GM19452 (cell line): ENCODE results near the gene IL1RL1.
A peak's percentile ranks its signal among the peaks of the same experiment; 100 is the strongest.

Experiments used
- ATAC-seq: cut with Tn5 transposase; IDR thresholded peaks from one replicate; pipeline ENCODE4 v1.9.1; 2021; ENCODE audit not compliant: unreplicated experiment

Gene IL1RL1

DNA sequence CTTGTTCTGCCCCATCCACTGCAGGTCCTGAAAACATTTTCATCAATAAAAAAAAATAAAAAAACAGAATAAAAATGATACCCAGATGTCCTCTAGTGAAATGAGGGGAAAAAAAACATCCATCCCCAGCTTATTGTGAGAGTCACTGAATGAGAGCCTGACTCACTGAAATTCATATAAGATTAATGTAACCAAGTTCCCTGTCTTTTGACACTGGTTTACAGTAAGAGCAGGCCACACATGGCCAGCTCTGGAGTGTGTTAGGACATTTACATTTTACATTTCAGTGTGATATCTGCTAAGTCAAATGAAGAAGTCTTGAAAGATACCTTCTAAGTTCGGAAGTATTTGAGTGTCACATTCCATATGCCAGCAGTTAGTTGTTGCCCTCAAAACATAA is 23.1 kb downstream of the IL1RL1 start:
- no peak for ATAC-seq

DNA sequence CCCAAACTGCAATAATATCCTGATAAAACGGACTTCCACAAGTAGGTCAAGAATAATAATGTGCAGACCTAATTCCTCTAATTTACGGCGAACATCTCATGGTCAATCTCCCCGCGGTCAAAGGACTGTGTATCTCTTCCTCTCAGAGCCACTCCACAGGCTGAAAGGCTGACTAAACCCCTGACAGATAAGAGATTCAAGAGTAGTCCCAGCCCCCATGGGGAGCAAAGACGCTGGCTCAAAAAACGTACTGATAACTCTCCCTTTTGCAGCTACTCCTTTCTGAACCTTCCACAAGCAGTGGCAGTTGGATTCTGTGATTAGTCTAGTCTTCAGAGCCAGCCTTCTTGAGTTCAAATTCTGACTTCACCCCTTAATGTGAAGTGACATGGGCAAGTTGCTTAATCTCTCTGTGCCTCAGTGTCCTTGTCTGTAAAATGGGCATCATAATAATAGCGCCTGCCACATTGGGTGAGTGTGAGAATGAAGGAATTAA is 24.6 kb downstream of the IL1RL1 start:
- no peak for ATAC-seq

DNA sequence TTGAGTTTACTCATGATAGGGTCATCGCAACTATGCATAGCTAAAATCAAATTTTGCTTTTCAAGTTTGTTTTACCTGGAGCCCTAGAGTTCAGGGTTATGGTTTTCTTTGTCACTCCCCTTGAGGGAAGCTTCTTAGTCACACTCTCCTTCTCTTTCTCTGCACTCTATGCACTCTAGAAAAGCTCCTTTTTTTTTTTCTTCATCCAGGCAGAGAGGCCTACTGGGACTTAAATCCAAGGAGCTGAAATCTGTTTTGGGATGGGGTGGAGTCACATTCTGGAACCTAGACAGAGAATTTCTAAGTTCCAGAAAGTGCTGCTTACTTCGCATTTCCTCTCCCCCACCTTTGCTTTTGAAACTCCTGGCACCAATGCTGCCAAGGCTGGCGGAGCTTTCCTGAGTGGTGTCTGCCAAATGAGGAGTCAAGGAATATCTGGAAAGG is 25.2 kb downstream of the IL1RL1 start:
- ATAC-seq: no peak

DNA sequence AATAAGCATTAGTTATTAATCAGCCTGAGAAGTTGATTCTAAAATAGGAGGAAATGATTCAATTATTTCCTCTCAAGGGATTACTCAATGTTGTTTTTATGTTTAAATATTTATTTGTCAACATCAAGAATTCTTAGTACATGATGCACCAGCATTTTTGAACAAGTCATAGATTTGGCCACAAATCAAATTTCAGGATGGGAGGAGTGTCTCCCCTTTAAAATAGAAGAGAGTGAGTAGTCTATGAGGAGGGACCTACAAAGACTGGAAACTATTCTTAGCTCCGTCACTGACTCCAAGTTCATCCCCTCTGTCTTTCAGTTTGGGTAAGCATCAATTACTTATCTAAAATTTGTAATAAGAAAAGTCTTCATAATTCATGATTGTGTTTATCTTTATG is 25.6 kb downstream of the IL1RL1 start:
- no peak for ATAC-seq

DNA sequence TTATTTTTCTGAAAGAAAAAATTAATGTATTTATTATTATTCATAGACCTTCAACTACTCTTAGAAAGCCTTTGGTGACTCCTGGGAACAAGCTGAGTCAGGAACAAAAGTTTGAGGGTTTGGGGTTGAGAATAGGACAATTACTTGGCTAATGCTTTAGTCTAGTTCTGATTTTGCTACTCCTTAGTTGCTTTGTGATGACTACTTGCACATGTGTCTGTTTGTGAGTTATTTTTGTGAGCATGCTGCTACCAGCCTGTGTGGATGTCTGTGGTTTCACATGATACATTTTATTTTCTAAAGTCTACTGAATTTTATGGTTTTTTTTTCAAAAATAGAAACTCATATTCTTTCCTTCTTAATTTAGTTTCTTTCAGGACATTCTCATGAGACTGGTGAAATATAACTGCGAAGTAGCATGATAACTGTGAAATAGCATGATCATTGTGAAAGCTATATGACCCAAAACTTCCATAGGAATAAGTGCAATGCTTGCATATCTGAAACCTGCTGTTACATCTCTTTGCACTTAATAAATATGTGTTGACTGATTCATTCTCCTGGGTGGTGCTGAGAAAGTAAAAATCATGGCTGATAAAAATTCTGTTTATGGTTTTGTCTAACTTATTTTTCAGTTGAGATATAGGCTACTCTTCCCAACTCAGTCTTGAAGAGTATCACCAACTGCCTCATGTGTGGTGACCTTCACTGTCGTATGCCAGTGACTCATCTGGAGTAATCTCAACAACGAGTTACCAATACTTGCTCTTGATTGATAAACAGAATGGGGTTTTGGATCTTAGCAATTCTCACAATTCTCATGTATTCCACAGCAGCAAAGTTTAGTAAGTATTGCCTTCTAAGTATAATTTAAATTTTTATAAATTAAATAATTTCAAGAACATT is 26.4 kb downstream of the IL1RL1 start:
- ATAC-seq: no peak

DNA sequence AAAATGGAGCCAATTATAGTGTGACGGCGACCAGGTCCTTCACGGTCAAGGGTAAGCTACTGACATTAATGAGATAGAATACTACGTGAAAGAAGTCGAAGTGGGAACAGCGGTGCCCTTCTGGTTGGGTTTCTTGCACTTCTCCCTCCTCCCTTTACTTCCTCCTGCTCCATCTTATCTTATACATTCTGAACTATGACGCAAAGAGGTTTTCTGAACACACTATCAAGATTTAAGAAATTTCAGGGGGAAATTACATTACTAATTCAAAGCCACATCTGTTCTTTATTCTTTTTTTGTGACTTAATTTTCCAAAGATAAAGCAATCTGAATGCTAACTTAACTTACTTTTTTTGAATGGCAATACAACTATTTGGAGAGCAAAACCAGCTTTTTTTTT is 29.4 kb downstream of the IL1RL1 start:
- ATAC-seq: no peak

DNA sequence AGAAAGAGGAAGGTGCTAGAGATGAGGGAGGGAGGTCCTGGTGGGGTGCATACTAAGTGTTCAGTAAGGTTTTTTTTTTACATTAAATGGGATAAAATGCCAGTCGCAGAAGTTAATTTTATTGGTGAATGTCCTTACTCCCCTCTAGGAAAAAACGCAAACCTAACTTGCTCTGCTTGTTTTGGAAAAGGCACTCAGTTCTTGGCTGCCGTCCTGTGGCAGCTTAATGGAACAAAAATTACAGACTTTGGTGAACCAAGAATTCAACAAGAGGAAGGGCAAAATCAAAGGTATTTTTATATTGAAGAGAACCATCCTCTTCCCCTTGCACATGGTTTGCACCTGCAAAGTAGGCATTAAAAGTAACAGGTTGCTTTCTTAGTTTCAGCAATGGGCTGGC is 31.5 kb downstream of the IL1RL1 start:
- no peak for ATAC-seq

DNA sequence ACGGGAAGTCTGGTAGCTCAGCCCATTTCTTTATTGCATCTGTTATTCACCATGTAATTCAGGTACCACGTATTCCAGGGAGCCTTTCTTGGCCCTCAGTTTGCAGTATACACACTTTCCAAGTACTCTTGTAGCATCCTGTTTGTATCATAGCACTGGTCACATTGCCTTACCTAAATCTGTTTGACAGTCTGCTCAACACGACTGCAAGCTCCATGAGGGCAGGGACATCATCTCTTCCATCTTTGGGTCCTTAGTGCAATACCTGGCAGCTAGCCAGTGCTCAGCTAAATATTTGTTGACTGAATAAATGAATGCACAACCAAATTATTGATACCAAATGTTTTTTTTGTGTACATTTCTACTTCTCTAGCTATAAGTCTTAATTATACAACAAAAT is 33.0 kb downstream of the IL1RL1 start:
- ATAC-seq: no peak

DNA sequence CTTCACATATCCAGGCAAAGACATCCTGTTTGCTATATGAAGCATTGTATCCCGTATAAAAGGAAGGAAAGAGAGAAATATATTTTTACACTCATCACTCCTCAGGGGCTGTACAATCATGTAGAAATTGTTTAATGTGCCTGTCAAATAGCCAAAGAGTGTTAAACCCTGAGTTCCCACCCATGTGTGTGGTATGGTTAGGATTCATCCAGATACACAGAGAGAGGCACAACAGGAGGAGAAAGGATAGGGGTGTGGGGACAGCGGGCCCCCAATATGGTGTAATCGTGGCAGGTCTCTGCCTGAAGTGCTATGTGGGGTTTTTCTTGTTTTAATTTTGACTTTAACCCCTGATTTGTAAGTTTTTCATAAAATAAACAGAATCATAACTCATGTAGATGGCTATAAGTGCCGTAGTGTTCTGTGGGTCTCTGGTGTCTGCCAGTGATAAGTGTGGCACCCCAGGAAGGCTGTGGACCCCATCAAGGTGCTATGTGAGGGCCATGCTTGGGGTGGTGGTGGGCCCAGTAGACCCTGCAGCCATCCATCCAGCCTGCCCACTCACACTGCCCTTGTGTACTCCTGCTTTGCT is 34.1 kb downstream of the IL1RL1 start:
- no peak for ATAC-seq

DNA sequence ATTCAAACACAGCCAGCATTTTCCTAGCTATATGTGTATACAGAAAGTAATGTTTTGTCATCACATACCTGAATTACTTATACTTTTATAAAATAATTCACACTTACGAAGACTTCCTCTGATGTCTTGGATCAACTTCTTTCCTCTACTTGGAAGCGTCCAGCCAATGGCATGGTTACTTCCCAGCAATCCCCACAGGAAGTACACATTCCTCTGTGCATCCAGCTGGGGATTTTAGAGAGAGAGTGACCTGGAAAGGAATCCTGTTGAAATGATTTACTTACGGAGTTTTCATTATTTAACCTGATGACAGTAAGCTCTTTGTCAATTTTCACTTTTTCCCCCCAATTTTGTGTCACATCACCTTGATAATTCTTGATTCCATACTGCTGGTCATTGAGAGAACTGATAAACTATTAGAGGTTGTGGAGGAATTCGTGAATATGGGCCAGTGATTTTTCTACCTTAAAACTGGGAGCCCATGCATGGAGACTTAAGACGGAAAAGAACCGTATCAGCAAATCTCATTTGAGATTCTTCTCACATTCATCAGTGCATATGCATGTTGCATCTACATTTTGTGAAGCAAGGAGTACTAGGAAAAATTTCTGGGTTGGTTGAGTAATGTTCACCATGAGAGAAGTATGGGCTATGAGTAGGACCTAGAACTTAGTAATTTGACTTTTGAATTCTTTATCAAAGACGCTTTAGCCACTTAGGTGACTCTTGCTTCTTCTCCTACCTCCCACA is 35.2 kb downstream of the IL1RL1 start:
- ATAC-seq: no peak

DNA sequence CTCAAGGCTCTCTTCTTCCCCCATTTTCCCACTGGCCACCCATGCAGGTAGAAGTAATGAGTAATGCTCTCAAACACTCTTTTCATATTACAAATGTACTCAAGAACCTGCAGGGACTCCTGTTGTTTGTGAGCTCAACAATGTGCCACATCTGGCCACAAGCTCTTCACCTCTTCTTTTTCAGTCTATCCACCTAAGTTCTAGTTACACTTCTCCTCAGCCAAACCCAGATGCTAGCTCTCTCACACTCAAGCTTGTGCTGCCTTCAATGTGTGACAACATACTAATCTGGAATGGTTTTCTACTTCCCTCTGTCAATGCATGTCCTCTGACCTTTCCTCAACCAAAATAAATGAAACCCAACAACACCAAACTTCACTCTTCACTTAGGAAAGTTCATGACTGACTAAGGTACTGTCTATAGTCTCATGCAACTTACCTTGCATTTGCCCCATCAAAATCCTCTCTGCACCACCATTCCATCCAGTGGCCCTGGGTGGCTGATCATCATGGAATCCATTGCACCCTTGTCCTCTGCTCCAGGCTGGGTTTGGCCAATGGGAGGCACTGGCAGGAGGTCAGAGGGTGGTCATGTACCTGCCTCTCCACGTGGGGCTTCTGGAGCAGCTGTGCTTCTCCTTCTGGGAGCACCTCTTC is 38.9 kb downstream of the IL1RL1 start:
- no peak for ATAC-seq

DNA sequence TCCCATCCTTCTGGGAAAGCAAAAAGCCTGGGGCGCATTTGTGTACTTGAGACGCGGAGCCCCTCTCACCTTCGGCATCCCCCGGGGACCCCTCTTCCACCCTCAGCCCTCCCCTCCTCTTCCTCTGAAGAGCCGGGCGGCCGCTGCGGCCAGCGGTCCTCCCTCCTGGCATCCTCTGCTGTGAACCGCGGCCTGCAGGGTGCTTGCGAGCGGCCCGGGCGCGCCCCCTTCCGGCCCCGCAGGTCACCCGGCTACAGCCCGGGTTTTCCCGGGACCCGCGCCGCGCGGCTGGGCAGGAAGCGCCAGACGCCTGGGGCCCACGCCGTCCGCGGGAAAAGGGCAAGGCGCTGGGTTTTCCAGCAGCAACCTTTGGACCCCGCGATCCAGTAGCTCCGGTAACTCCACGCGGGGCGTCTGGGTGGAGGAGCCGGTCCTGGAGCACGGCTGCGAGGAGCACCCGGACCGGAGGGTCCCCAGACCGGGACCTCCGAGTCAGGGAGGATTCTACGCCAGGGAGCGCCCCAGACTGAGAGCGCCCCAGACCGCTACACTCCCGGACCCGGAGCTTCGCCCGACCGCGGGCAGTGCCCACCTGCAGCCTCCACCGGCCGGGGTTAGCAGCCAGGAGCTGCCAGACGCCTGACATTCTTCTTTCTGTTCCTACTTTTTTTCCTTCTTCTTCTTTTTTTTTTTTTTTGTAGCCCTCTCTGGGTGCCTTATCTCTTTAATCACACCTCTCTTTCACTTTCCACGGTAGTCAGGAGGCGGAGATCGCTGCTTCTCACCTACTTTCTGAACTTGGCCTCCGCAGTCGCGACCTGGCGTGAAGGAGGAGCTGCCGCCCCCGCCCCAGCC is 44.4 kb downstream of the IL1RL1 start, which contains the start of gene IL18R1:
Gene IL18R1, plus strand, starts transcription at position 271 of the 855 bp plus-strand sequence. CDS start 6,865 bp downstream, outside the sequence.
- peak; percentile 92 for ATAC-seq

DNA sequence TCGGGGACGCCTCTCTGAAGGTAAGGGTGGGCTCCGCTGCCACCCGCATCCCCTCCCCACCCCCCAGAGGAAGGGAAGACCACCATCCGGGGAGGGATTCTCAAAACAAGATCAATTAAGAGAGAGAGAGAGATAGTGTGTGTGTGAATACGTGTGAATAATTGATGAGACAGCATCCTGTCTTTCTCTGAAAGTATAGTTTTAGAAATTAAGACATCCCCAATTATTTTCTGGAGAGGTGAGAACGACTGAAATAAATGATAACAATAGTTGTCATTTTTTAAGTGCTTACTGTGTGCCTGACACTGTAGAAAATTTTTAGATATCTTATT is 45.0 kb downstream of the IL1RL1 start:
- ATAC-seq: peak; percentile 13

DNA sequence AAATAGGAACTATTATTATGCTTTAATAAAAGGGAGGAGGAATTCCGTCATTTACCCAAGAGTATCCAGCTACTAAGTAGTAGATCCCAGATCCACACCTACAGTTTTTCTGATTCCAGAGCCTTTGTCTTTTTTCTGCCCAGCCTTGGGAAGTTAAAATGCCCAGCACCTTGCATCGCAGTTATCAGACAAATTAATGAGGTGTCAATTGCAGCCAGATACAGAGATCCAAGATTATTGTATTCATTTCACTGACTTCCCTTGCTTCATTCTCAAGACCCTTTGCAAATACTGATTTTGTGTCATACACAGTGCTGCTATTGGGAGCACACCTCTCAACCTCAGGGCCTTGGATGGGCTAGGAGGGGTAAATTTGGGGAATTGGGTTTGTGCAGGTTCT is 45.4 kb downstream of the IL1RL1 start:
- ATAC-seq: no peak

DNA sequence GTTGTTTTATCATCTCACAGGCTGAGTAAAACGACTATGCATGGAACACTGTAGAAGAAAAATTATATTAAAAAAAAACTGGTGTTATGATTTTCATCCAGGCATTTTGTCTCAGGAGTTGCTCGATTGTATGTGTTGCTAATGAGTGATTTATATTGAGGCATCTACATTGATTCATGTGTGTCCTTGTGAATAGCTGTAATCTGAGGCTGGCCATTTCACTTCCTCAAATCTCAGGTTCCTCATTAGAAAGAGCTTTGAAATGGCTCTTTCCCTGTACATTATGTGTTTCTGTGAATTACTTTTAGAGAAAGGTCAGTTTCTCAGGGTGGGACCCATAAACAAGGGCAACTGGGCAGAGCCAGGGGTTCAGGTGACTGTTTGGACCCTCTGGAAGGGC is 46.6 kb downstream of the IL1RL1 start:
- ATAC-seq: no peak

DNA sequence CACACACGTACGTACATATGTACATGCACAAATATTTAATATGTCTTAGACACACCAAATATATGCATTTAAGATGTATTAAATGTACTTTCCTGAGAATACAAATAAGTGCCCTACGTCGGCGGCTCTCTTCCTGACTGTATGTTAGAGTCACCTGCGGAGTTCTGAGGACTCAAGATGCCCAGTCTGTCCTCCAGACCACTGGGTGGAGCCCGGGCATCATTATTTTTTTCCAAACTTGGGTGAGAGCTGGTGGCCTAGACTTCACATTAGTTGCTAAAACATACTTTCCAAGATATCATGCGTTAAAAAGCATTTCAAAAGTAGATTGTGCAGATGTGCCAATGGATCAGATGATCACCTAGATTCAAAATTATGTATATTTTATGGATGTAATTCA is 47.1 kb downstream of the IL1RL1 start:
- no peak for ATAC-seq

DNA sequence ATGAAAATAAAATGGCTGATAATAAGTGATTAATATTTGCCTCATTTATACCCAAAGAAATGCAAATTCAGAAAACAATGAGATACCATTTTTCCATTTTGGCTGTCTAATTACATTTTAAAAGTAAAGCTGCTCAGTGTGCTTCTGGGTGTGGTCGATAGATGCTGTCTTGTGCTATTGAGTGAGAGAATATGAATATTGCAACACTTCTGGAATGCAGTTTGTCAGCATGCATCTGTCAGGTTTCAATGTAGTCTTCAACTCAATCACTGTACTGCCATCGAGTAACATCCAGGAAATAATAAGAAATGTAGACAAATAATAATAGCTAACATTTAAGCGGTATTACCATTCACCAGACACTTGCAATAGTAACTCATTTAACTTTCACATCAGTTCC is 48.2 kb downstream of the IL1RL1 start:
- no peak for ATAC-seq

DNA sequence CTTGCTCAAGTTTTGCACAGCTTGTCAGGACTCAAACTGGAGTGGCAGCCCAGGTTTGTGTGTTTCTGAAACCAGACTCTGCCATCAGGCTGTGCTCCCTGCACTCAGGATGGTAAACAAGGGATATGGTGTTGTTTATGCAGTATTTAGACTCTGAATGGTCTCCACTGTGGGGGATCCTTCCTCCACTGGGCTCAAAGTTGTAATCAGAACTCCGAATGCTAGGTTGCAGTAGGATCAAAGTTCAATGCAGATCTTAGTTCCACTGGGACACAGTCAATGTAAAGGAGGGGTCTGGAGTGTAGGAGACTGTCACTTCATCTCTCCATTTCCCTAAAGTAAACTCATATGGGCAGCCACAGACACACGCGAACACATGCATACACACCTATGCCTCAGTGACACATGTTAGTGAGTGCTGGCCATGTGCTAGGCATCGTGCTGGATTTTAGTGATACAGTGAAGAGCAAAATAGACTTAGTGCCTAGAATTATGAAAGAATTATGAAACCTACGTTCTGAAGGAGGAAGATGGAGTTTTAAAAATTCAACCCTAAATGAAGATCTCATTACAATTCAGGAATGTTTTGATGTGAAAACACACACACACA is 50.4 kb downstream of the IL1RL1 start:
- no peak for ATAC-seq

DNA sequence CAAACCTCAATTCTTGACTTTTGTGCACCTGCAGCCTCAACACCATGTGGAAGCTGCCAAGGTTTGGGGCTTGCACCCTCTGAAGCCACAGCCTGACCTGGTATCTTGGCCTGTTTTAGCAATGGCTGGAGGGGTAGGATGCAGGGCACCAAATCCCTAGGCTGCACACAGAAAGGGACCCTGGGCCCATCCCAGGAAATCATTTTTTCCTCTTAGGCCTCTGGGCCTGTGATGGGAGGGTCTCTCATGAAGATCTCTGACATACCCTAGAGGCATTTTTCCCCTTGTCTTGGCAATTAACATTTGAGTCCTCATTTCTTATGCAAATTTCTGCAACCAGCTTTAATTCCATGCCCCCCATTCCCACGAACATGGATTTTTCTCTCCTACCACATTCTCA is 54.4 kb downstream of the IL1RL1 start:
- ATAC-seq: no peak
